HG03064 (cell line): Measurements from ENCODE around the gene PCNT.
"Not testable (repeated sequence)": the region's sequence is repeated elsewhere in the genome, so short reads cannot be mapped to it uniquely, and the experiment has no call there.

Source experiments
- ATAC-seq: cut with Tn5 transposase; IDR thresholded peaks from one replicate; pipeline ENCODE4 v1.9.1; 2021; ENCODE audit warnings: low read depth; ENCODE audit not compliant: unreplicated experiment

Gene PCNT

GRCh38 chr21:46397211-46397905, 73.4 kb downstream of the PCNT start:
- ATAC-seq, result no peak

- no peak for ATAC-seq
Measured at GRCh38 chr21:46397993-46398392, 74.0 kb downstream of the PCNT start.

- ATAC-seq, result no peak
Measured at GRCh38 chr21:46399129-46399528, 75.2 kb downstream of the PCNT start.

- no peak for ATAC-seq
Measured at GRCh38 chr21:46399686-46400085, 75.7 kb downstream of the PCNT start.

- no peak for ATAC-seq
Measured at GRCh38 chr21:46401186-46401910, 77.4 kb downstream of the PCNT start.

GRCh38 chr21:46402421-46402820, 78.5 kb downstream of the PCNT start:
- no peak for ATAC-seq

GRCh38 chr21:46403234-46403811, 79.4 kb downstream of the PCNT start:
- not testable (repeated sequence) for ATAC-seq

- no peak for ATAC-seq
Measured at GRCh38 chr21:46404306-46404705, 80.3 kb downstream of the PCNT start.

- ATAC-seq, result no peak
Measured at GRCh38 chr21:46406001-46406400, 82.0 kb downstream of the PCNT start.

GRCh38 chr21:46409641-46410406, 85.9 kb downstream of the PCNT start:
- no peak for ATAC-seq

GRCh38 chr21:46410516-46410915, 86.6 kb downstream of the PCNT start:
- ATAC-seq, result no peak

- no peak for ATAC-seq
Measured at GRCh38 chr21:46411236-46411635, 87.3 kb downstream of the PCNT start.

GRCh38 chr21:46411691-46412090, 87.7 kb downstream of the PCNT start:
- ATAC-seq, result no peak

- no peak for ATAC-seq
Measured at GRCh38 chr21:46412521-46413364, 88.8 kb downstream of the PCNT start.

GRCh38 chr21:46413365-46413696, 89.4 kb downstream of the PCNT start:
- no peak for ATAC-seq

- no peak for ATAC-seq
Measured at GRCh38 chr21:46414965-46415275, 91.0 kb downstream of the PCNT start.

GRCh38 chr21:46416551-46416950, 92.6 kb downstream of the PCNT start:
- ATAC-seq, result no peak

- ATAC-seq, result no peak
Measured at GRCh38 chr21:46418265-46418946, 94.5 kb downstream of the PCNT start.

GRCh38 chr21:46420241-46421190, 96.6 kb downstream of the PCNT start:
- no peak for ATAC-seq
